NCI-H345 treated with DMSO at 0.1 percent for 48 hours (cell line): ENCODE results near the gene DNAJB6.

Experiments
- DNase-seq: peaks from one replicate; lab custom pipeline; 2025; ENCODE audit not compliant: unreplicated experiment; lab: John Stamatoyannopoulos, UW

DNAJB6 gene

DNA sequence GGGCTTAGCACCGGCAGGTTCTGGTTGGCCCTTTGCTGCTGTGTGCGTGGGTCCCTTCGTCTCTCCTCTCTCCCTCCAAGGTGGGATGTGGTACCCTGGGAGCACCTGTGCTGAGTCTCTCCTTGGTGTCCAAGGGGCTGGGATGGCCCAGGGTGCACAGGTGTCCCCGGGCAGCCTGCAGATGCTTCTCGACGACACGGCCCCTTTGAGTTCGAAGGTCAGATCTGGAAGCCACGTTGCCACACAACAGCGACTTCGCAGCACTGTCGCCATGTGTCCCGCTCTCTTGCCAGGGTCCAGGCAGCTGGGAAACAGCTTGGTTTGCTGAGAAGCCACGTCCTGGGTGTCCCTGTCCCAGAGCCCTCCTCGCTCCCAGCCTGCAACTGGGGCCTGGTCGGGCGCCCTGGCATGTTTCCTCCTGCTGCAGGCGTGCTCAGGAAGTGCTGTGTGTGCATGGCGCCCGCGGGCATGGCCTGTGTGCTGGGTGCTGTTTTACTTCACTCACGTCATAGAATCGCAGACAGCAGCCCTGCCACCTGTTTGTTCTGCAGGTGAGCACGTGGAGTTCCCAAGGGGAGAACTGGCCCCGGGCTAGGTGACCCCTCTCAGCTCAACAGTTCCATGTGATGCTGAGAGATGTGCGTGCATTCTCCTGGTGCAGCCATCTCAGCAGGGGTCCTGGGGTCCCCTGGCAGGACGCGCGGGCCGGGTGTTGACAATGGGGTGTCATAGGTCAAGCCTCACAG, 70.9 kb downstream of the DNAJB6 start:
- DNase-seq = no peak

GRCh38 chr7:157408258-157409101, 71.7 kb downstream of the DNAJB6 start:
- DNase-seq = no peak

GRCh38 chr7:157409149-157409752, 72.4 kb downstream of the DNAJB6 start:
- DNase-seq = no peak

- DNase-seq = no peak
These were observed 73.2 kb downstream of the DNAJB6 start for GRCh38 chr7:157409753-157410727.

DNA sequence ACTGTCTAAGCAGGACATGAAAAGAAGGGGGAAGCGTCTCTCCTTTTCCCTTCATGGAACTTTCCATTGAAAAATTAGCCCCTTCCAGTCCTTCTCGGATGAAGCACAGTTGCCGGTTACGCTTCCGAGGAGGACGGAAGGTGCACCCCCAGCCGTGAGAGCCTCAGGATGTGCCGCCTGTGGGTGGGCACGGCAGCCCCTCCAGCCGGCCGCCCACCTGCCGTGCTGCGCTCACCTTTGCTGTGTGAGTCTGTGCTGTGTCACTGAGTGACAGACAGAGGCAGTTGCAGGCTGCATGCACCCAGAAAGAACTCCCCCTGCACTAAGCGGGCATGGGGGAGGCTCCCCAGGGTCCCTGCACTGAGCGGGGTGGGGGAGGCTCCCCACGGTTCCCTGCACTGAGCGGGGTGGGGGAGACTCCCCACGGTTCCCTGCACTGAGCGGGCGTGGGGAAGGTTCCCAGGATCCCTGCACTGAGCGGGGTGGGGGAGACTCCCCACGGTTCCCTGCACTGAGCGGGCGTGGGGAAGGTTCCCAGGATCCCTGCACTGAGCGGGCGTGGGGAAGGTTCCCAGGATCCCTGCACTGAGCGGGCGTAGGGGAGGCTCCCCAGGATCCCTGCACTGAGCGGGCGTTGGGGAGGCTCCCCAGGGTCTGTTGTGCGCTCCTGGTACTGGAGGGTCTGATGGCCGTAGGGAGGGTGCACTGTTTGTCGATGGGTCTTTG, 74.2 kb downstream of the DNAJB6 start:
- DNase-seq = no peak

DNA sequence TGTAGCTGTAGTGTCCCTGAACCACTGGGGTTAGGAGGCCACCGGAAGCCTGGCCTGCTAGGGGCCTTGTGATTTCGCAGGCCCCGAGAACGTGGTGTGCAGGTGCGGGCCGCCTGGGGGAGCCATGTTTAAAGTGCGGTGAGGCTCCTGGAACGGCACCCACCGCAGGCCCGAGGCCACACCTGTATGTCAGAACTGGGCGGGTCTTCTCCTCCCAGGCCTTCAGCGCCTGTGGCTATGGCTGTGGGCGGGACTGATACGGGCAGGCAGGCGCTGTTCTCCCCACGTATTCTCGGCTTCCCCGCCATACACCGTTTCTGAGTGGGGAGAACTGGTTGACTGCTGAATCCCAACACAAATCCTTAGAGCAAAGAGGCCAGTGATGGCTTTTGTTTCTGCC, 74.8 kb downstream of the DNAJB6 start:
- no peak for DNase-seq

DNA sequence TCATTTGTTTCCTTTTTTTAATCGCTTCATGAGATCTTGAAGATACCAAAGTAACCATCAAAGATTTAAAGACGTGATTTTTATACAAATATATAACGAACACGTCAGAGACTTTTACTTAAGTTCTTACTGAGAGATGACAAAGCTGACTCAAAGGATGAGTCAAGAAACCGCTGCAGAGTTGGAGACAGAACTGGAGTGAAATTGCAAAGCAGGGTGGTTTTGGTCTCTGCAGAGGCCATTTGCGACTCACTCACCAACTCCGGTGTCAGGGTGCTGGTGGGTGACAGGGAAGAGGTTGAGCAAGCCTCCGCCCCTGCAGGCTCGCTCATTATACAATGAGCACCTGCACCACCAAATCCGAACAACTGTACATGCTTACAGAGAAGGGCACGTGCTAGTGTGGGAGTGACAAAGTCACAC, 75.2 kb downstream of the DNAJB6 start:
- no peak for DNase-seq

DNA sequence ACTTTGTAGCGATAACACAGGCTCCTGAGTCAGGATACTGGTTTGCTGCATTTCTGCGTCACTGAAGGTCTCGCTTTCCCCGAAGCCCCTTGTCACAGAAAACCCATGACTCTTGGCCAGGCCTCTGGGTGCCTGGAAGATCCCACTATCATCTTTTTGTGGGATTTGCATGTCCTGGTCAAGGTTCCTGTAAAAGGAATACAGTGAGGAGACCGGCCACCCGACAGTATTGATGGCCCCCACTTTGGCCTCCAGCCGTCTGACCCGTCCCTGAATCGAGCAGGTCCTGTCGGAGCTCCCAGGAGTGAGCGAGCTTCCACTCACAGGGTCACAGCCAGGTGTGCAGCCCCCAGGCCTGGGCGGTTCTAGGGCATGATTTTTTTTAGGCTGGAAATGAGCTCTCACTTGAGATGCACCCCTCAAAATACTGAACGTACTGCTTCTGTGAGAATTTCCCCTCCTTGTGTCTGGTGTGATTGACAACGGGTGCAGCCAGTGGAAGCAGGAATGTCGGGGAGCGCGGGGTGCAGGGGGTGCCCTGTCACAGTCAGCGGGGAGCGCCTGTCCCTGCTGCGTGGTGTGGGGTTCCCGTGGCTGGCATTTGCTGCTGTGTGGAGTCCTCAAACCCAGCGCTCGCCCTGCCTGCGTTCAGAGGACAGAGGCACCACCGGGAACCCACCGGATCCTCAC, 75.8 kb downstream of the DNAJB6 start:
- DNase-seq = no peak

DNA sequence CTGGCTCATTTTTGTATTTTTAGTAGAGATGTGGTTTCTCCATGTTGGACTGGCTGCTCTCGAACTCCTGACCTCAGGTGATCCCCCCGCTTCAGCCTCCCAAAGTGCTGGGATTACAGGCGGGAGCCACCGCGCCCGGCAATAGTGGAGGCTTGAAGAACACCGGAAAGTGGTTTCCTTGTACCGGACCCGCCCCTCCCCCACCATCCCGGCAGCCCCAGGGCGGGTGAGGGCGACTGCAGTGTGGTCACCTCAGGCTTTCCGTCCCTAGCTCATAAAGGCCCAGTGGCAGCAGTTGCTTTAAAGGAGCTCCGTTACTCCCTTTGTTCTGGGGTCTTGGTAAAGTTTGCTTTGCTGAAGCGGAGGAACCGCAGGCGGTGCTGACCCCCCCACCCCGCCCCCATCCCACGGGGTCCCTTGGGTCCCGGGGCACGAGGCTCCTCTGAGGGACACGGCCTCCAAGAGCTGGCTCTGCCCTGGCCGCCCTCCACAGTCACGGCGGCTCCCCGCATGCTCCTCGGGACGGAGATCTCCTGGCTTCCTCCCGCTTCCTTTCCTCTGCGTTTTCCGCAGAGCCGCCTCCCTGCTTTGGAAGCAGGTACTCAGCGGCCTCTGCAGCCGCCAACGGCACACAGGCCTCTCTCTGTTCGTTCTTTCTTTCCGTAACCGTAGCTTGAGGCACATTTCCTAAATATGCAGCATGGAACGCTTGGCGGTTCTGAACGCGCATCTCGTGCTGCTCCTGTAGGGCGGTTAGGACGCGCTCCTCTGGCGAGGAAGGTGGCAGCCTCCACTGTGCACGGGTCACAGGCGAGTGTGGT, 77.3 kb downstream of the DNAJB6 start:
- DNase-seq = no peak

DNA sequence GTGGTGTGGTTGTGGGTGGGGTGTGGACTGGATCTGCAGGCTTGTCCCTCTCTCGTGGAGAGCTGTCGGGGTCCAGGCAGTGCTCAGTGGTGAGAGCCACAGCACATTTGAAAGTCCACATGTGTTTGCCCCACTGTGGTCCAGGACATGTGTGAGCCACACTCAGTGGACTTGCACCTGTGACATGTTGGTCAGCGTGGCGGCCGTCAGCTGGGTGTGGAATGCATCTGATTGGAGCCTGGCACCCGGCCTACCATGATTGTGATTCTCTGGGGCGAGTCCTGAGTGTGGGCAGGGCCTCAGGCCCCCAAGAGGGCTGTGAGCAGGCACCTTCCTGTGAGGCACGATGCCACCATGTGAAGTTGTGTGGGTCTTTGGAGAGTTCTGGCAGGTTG, 77.9 kb downstream of the DNAJB6 start:
- no peak for DNase-seq

GRCh38 chr7:157415486-157415885, 78.7 kb downstream of the DNAJB6 start:
- DNase-seq = no peak

DNA sequence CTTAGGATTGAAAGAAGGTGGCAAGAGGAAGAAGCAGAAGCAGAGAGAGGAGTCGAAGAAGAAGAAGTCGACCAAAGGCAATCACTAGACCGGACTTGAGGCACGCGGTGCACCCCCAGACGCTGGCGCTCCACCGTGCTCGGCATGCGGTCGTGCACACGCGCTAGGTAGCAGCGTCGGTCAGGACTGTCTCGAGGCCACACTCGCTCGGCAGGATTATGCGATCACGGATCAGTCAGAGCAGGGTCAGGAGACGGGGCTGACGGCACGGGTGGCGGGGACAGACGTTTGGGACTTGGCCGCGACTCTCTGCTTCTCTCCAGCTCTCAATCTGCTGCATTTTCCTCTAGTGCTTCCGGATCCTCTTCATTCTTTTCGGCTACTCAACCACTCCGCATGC, 79.2 kb downstream of the DNAJB6 start:
- DNase-seq = no peak

DNA sequence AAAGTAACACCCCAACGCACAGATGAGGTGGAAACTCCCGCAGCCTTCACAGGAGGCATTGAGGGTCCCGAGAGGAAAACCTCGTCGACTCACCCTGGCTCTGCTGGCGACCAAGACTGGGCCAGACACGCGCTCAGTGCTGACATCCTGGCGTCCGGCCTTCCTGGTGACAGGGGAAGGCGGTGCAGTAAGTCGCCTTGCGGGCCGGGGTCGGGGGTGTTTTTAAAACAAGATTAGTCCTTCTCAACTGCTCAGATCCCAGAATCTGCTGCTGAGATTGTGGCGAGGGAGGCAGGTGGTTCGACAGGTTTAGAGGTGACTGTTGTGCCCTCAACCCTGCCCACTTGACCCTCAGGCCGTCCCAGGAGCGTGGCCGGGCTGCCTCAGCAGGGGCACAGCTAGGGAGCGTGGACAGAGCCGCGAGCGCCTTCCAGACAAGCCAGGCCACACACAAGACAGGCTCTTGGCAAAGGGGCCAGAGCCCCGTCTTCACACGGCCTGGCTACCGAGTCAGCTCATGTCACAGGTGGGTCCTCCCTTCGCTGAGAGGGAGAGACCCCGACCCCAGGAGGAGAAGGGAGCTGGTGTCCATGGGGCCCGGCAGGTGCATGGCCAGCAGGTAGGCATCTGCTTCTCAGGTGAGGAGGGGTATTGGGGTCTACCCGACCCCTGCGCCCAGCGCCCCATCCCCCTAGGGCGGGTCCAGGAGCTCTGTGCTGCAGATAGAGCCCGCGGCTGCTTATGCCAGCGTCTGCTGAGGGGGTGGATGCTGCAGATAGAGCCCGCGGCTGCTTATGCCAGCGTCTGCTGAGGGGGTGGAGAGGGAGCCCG, 81.6 kb downstream of the DNAJB6 start:
- DNase-seq = no peak

GRCh38 chr7:157419035-157419293, 82.2 kb downstream of the DNAJB6 start:
- no peak for DNase-seq

DNA sequence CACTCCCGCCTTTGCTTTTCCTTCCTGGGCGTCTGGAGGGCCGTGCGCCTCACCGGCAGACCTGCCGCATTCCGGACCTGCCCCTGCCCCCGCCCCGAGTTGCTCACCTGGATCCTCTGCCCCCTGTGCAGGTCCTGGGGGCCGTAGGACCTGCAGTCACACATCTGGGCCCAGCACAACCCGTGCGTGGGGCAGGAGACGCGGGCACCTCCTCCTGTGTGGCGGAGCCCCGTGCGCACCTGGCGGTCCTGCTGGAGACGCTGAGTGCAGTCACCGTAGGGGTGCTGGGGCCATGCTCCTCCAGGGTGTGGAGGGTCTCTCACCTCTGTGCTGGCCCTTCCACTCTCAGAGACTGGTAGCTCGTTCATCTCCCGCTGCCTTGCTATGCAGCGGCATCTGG, 85.5 kb downstream of the DNAJB6 start:
- DNase-seq = no peak

DNA sequence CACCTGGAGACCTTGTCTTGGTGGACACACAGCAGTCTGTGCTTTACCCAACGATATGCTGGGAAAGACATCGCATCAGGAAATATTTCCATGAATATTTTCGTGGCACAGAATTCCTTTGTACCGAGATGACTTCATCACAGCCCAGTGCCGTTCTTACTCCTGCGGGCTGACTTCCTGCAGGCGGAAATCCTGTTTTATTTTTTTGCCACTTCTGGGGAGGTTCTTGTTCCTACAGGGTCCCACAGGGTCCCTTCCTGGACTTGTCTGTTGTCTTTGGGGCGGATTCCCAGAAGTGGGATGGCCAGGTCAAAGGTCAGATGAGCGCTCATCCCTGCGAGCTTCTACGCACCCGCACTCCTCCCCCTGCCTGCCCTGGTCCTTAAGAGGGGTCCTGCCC, 86.5 kb downstream of the DNAJB6 start:
- no peak for DNase-seq

DNA sequence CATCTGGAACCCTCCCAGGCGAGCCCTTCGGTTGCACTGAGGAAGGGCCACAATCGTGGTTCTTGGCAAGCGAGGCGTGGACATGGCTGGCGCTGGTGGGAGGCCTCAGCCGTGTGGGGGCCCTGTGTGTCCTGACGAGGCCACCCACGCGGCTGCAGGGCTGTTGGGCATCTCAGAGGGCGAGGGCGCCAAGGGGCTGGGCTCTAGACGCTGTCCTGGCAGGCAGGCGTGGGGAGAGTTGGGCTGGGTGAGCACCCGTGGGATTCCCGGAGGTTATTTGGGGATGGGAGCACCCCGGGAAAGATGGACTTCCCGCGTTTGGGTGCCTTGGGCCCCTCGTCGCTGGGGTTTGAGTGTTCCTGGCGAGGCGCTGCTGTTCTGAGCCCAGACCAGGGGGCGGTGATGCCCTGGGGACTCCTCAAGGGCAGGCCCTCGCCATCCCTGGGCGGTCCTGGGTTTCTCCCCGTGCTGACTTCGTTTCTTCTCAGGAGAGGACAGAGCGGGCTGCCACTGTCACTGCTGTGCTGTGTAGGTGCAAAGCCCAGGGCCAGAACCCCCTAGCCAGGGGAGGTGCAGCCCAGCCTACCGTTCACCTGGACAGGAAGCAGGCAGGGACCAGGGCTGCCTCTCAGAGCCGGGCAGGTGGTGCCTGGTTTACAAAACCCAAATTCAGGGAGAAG, 87.2 kb downstream of the DNAJB6 start:
- DNase-seq = no peak
